Small intestine (tissue), 7 donors: ENCODE data around the gene YWHAG. TPM values are rescaled to one million over a fixed set of nuclear protein-coding genes. Genes with fewer than 3 reads are reported as not detected.
A peak's percentile ranks its signal among the peaks of the same experiment; 100 is the strongest.
"Not testable (repeated sequence)": the region's sequence is repeated elsewhere in the genome, so short reads cannot be mapped to it uniquely, and the experiment has no call there.

Experiments used
- DNase-seq, 2 donors: peaks; one replicate each; pipeline versions ENCODE4 v3.0.0 to v3.0.0-alpha.2; 2013
- FAIRE-seq: peaks from 2 replicates; lab custom pipeline; 2012; peaks lifted over from hg19 to GRCh38; lab: Jason Lieb, UNC
- H3K27ac ChIP-seq, 3 donors: one replicate each; pipeline ENCODE4 v1.5.1; 2013; ENCODE audit warnings: low read length in 2 of 3, mild to moderate bottlenecking in 2 of 3, control low read depth in 1 of 3, inconsistent platforms in 1 of 3, low read depth in 1 of 3, moderate library complexity in 1 of 3
- H3K27me3 ChIP-seq, 3 donors: one replicate each; pipeline ENCODE4 v1.6.1; 2013; ENCODE audit warnings: low read length in 3 of 3, inconsistent platforms in 1 of 3; ENCODE audit not compliant: control insufficient read depth in 3 of 3, insufficient read depth in 3 of 3
- H3K36me3 ChIP-seq, 3 donors: one replicate each; pipeline ENCODE4 v1.6.1; 2013; ENCODE audit warnings: low read length in 3 of 3, inconsistent platforms in 1 of 3, low read depth in 1 of 3, mild to moderate bottlenecking in 1 of 3, moderate library complexity in 1 of 3; ENCODE audit not compliant: control insufficient read depth in 3 of 3, insufficient read depth in 2 of 3
- H3K4me1 ChIP-seq, 3 donors: one replicate each; pipeline ENCODE4 v1.6.1; 2013; ENCODE audit warnings: low read length in 2 of 3, inconsistent platforms in 1 of 3, low read depth in 1 of 3, mild to moderate bottlenecking in 1 of 3, moderate library complexity in 1 of 3; ENCODE audit not compliant: control insufficient read depth in 3 of 3, insufficient read depth in 2 of 3
- H3K4me3 ChIP-seq, 3 donors: one replicate each; pipeline ENCODE4 v1.5.1; 2013; ENCODE audit warnings: low read length in 3 of 3, control low read depth in 1 of 3, inconsistent platforms in 1 of 3, low read depth in 1 of 3, mild to moderate bottlenecking in 1 of 3, moderate library complexity in 1 of 3
- H3K9me3 ChIP-seq, 2 donors: one replicate each; pipeline ENCODE4 v1.6.1; 2013; ENCODE audit warnings: low read depth in 1 of 2, low read length in 1 of 2; ENCODE audit not compliant: control insufficient read depth in 2 of 2, insufficient read depth in 1 of 2
- WGBS, 3 donors: extraction: QIAGEN DNeasy Blood & Tissue Kit; methylation state at CpG; one replicate each; pipeline ENCODE4 v1.1.7; 2013; 5-methylcytosine and 5-hydroxymethylcytosine counted together
- polyA plus RNA-seq, 4 donors: library from polyadenylated mRNA; stranded (reverse) in 3 of 4; unstranded in 1 of 4; fragments of 200-250 nt in 3 of 4; fragments of 120-200 nt in 1 of 4; gene quantifications; one replicate each; pipeline versions ENCODE4 v1.2.1 to v1.2.3, GENCODE V29; 2013
- donor health status: healthy with polysubstance abuse.
- donor health status: control.
- donor health status: control.
- donor health status: Bipolar disorder and iron deficiency.
- donor health status: healthy.

Gene YWHAG
- polyA plus RNA-seq, 4 donors: 47.4 to 80.1 (median 54.5) TPM

DNA sequence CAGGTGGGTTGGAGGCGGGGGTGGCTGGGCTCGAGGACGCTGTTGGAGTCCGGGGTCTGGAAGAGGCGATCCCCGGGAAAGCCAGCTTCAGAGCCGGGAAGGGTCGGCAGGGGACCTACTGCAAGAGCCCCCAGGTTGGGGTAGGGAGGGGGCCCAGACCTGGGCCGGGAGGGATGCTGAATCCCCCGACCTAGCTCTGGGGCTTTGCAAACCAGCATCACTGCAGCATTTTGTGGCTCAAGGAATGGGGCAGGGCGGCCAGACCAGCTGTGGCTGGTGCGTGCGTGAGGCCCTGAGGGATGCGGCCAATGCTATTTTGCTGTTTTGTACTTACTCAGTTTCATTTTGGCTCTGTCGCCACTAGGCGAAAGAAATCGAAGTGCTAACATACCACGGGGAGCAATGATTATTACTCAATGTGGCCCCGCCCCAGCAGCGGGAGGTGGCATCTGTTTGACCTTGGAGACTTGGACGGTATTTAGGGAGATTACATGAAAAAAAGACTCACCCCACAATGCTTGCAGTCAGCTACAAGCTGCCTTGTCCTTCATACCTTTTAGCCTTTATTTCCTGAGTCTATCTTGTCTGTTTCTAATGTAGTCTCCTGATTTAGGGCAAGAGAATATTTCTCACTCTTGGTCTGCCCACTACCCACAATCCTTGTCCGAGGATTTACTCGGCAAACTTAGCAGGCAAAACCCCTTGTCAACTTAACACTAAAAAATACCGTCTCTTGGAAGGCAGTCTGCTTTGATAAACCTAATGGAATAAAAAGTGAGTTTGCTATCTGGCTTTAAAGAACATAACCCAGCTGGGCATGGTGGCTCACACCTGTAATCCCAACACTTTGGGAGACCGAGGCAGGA is 40.1 kb downstream of the YWHAG start:
- DNase-seq: peak; percentile 91 to 93
- H3K9me3 ChIP-seq: no peaks in the 10 kb centered on the region
- H3K4me3 ChIP-seq: peak overlapping the region; percentile 61 to 95 (median 67)
- no peak for FAIRE-seq
- H3K4me1 ChIP-seq: peaks cover 0 to 13% (median 0%) of the 10 kb centered on the region in 3 donors
- no peaks in the 10 kb centered on the region for H3K27me3 ChIP-seq
- WGBS, 3 donors: 3 to 4% (median 4%) methylated on average over 25 of the region's 25 CpGs
- peaks cover 0 to 12% (median 0%) of the 10 kb centered on the region in 3 donors for H3K36me3 ChIP-seq
- peak overlapping the region; percentile 92 to 99 (median 94) for H3K27ac ChIP-seq

DNA sequence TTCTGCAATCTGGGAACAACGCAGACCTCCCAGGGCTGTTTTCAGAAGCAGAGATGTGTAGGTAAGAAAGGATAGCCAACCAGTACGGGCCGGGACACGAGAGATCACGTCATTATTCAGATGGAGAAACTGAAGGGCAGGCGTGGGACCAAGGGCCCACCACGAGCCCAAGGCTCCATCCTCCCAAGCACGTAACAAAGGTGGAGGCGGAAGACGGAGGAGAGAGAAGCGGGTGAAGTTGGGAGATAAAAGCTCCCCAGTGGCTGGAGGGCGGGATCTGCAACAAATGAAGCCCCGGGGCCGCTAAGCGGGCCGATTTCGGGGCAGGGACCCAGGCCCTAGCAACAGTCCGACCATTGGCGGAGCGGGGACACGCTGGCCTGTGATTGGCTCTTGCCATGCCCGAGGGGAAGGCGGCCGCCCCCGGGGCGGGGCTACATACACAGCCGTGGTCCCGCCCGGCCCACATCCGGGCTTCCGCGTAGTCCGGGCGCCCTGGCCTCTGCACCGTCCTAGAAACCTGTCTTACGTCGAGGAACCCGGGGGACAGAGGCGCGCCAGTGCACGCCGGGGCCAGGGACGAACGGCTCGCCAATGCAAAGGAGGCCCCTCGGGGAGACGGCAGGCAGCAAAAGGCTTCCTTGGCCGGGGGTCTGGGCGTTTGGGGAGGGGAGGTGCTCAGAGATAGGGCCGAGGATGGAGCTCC is 40.9 kb downstream of the YWHAG start:
- H3K27me3 ChIP-seq: no peaks in the 10 kb centered on the region
- peak overlapping the region; percentile 92 to 99 (median 94) for H3K27ac ChIP-seq
- no peaks in the 10 kb centered on the region for H3K9me3 ChIP-seq
- H3K36me3 ChIP-seq: peaks cover 0 to 9% (median 0%) of the 10 kb centered on the region in 3 donors
- peaks cover 0 to 13% (median 0%) of the 10 kb centered on the region in 3 donors for H3K4me1 ChIP-seq
- peak; percentile 97 to 98 for DNase-seq
- WGBS, 3 donors: 0 to 1% (median 0%) methylated on average over 44 to 50 of the region's 50 CpGs
- peak overlapping the region; percentile 61 to 95 (median 67) for H3K4me3 ChIP-seq
- FAIRE-seq: no peak

DNA sequence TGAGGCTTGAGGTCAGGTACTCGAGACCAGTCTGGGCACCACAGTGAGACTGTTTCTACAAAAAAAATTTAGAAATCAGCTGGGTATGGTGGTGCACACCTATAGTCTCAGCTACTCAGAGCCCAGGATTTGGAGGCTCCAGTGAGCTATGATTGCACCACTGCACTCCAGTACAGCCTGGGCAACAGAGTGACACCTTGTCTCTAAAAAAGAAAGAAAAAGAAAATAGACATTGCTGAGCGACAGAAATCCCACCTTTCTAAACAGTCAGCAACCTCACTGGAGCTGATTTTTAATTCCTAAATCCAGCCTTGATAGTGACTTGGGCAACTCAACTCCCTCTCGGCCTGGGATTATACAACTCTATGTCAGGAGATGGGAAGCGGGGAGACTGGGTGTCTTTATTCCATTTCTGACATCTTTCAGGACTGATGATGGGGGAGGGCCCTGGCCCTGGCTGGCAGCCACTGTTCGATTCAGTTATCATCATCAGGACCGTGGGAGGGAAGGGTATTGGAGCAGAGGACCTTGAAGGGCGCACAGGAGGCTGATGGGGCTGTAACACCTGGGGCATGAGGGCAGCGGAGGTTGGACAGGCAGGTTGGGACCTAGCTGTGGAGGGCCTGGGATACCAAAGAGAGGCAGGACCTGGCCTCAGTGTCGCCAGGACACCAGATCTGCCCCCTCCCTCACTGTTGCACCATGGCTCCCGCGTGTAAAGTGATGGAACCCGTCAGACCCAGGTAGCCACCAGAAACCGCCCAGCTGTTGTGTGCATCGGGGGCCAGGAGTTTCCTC is 41.6 kb downstream of the YWHAG start:
- H3K27me3 ChIP-seq: no peaks in the 10 kb centered on the region
- H3K36me3 ChIP-seq: peaks cover 0 to 7% (median 0%) of the 10 kb centered on the region in 3 donors
- H3K27ac ChIP-seq: peak overlapping the region; percentile 78 to 99 (median 92)
- H3K9me3 ChIP-seq: no peaks in the 10 kb centered on the region
- no peak for DNase-seq
- peaks cover 0 to 13% (median 0%) of the 10 kb centered on the region in 3 donors for H3K4me1 ChIP-seq
- WGBS, 3 donors: 53 to 56% (median 55%) methylated on average over 13 to 14 of the region's 14 CpGs
- peak overlapping the region in 2 of 3 donors; percentile 46 to 95 for H3K4me3 ChIP-seq
- FAIRE-seq: no peak

DNA sequence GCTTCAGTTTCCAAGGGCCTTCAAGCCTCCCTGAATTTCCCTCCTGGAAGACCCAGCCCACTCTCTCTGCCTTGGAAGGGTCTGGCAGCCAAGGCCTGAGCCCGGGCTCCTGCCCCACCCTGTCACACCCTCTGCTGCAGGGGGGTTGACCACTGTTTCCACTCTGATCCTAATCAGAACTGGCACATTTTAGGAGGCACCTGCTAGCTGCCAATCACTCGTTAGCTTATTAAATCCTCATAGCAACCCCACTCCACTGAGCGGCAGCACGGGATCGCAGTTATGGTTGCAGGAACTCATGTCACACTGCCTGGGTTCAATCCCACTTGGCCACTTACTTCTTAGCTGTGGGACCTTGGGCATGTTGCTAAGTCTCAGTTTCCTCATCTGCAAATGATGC is 43.4 kb downstream of the YWHAG start:
- peaks cover 0 to 13% (median 0%) of the 10 kb centered on the region in 3 donors for H3K4me1 ChIP-seq
- no peaks in the 10 kb centered on the region for H3K27me3 ChIP-seq
- FAIRE-seq: no peak
- DNase-seq: no peak
- whole genome bisulfite sequencing, 3 donors: 34 to 63% (median 42%) methylated on average over 5 of the region's 5 CpGs
- no peak overlapping the region for H3K4me3 ChIP-seq
- no peak overlapping the region for H3K27ac ChIP-seq
- no peaks in the 10 kb centered on the region for H3K9me3 ChIP-seq
- peaks cover 0 to 5% (median 0%) of the 10 kb centered on the region in 3 donors for H3K36me3 ChIP-seq

DNA sequence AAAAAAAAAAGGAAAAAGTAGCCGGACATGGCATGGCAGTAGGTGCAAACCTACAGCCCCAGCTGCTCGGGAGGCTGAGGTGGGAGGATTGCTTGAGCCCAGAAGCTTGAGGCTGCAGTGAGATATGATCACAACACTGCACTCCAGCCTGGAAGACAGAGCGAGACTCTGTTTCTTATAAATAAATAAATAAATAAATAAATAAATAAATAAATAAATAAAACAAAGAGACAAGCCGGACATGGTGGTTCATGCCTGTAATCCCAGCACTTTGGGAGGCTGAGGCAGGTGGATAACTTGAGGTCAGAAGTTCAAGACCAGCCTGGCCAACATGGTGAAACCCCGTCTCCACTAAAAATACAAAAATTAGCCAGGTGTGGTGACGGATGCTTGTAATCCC is 44.1 kb downstream of the YWHAG start:
- H3K4me3 ChIP-seq, H3K27me3 ChIP-seq, H3K36me3 ChIP-seq, H3K9me3 ChIP-seq, FAIRE-seq, H3K27ac ChIP-seq, DNase-seq: not testable (repeated sequence)
- peaks cover 0 to 13% (median 0%) of the 10 kb centered on the region in 3 donors for H3K4me1 ChIP-seq
- 45 to 69% (median 52%) methylated on average over 6 of the region's 6 CpGs for WGBS, 3 donors

DNA sequence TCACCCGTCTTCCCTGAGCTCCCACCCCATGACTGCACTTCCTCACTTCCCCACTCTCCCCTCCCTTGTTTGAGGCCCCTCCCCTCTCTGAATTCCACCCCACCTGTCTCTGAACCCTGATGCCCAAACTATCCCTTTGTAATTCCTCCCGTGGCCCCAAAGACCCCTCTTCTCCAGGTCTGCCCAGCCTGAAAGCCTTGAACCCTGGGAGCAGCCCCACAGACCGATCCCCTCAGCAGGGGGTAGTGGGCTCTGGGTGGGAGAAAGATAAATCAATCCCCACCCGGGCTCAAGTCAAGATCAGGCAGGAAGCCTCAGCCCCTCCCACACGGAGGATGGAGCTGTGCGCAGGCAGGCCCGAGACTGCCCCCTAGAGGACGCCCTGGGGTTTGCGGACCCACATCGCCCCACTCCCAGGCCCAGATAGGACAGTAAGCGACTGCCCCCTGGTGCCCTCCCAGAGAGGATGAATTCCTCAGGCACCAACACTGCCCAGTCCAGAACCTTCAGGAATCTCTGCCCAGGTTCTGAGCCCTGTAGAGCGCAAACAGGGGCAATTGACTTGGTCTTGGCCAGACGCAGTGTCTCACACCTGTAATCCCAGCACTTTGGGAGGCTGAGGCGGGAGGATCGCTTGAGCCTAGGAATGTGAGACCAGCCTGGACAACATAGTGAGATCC is 44.6 kb downstream of the YWHAG start:
- H3K4me3 ChIP-seq: no peak overlapping the region
- no peaks in the 10 kb centered on the region for H3K36me3 ChIP-seq
- H3K4me1 ChIP-seq: peaks cover 0 to 9% (median 0%) of the 10 kb centered on the region in 3 donors
- H3K9me3 ChIP-seq: no peaks in the 10 kb centered on the region
- H3K27ac ChIP-seq: no peak overlapping the region
- DNase-seq (peak; percentile 91 to 95), FAIRE-seq (no peak)
- WGBS, 3 donors: 4 to 9% (median 9%) methylated on average over 15 of the region's 15 CpGs
- H3K27me3 ChIP-seq: no peaks in the 10 kb centered on the region

DNA sequence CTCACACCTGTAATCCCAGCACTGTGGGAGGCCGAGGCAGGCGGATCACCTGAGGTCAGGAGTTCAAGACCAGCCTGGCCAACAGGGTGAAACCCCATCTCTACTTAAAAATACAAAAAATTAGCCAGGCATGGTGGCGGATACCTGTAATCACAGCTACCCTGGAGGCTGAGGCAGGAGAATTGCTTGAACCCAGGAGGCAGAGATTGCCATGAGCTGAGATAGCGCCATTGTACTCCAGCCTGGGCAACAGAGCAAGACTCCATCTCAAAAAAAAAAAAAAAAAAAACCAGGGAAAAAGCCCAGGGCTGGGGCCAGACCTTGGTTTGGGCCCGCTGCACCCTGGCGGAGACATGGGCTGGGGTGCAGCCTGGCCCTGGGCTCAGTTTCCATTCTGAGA is 47.0 kb downstream of the YWHAG start:
- FAIRE-seq, H3K27me3 ChIP-seq, DNase-seq, H3K4me1 ChIP-seq, H3K36me3 ChIP-seq, H3K4me3 ChIP-seq, H3K27ac ChIP-seq, H3K9me3 ChIP-seq: not testable (repeated sequence)
- 84 to 93% (median 86%) methylated on average over 6 of the region's 6 CpGs for WGBS, 3 donors
